WTC11 (cell line): ENCODE measurements around the gene SPDYA. TPM values are rescaled to one million over a fixed set of nuclear protein-coding genes. Genes with fewer than 3 reads are reported as not detected.

ENCODE experiments used
- ATAC-seq: fragments of 200-7000 bp; cut with Tn5 transposase; 2 replicates; pipeline ENCODE4 v1.10.0; 2021; ENCODE audit warnings: mild to moderate bottlenecking, moderate library complexity
- CTCF ChIA-PET: fragments of 300-600 bp; sonication (Branson Sonifier 250); formaldehyde crosslinking; loops from one replicate; lab custom pipeline; 2021; ENCODE audit warnings: antibody characterized with exemption; lab: Charles Lee
- POLR2A ChIA-PET: fragments of 350-600 bp; sonication (Branson Sonifier 250); formaldehyde crosslinking; loops from one replicate; lab custom pipeline; 2021; ENCODE audit warnings: antibody characterized with exemption; lab: Charles Lee
- DNase-seq: peaks from one replicate; pipeline ENCODE4 v3.0.0; 2021; ENCODE audit warnings: low spot score
- H3K27ac Mint-ChIP-seq: 2 replicates; pipeline ENCODE4 v1.8.0; 2021; ENCODE audit warnings: mixed read lengths
- H3K27me3 Mint-ChIP-seq: 2 replicates; pipeline ENCODE4 v1.8.0; 2021; ENCODE audit warnings: low read depth, mild to moderate bottlenecking, moderate library complexity, mixed read lengths
- H3K36me3 Mint-ChIP-seq: 2 replicates; pipeline ENCODE4 v1.8.0; 2021; ENCODE audit warnings: mixed read lengths
- H3K4me1 Mint-ChIP-seq: 2 replicates; pipeline ENCODE4 v1.8.0; 2022; ENCODE audit warnings: mixed read lengths
- H3K4me3 Mint-ChIP-seq: 2 replicates; pipeline ENCODE4 v1.8.0; 2021; ENCODE audit warnings: mild to moderate bottlenecking, moderate library complexity, mixed read lengths
- H3K9me3 Mint-ChIP-seq: 2 replicates; pipeline ENCODE4 v1.8.0; 2021; ENCODE audit warnings: mixed read lengths
- ATF1 ChIP-seq: sonication (generic); formaldehyde crosslinking; IDR thresholded peaks from 2 replicates; pipeline ENCODE4 v1.8.1; 2023; ENCODE audit warnings: mild to moderate bottlenecking, moderate library complexity, missing genetic modification reagents
- CREM ChIP-seq: sonication (generic); formaldehyde crosslinking; IDR thresholded peaks from 2 replicates; pipeline ENCODE4 v1.8.1; 2022; ENCODE audit warnings: mild to moderate bottlenecking, missing genetic modification reagents, moderate library complexity
- ESRRA ChIP-seq: sonication (generic); formaldehyde crosslinking; IDR thresholded peaks from 2 replicates; pipeline ENCODE4 v1.8.1; 2022; ENCODE audit warnings: mild to moderate bottlenecking, missing genetic modification reagents, borderline replicate concordance
- FOXJ3 ChIP-seq: sonication (generic); formaldehyde crosslinking; IDR thresholded peaks from 2 replicates; pipeline ENCODE4 v1.9.0; 2021; ENCODE audit warnings: missing genetic modification reagents, mild to moderate bottlenecking, borderline replicate concordance
- JUN ChIP-seq: sonication (generic); formaldehyde crosslinking; IDR thresholded peaks from 2 replicates; pipeline ENCODE4 v1.8.0; 2023; ENCODE audit warnings: mild to moderate bottlenecking, missing genetic modification reagents
- KAT7 ChIP-seq: sonication (generic); formaldehyde crosslinking; IDR thresholded peaks from 2 replicates; pipeline ENCODE4 v1.8.1; 2023; ENCODE audit warnings: missing genetic modification reagents, mild to moderate bottlenecking, borderline replicate concordance
- MXD4 ChIP-seq: fragments of 250-450 bp; sonication (Bioruptor Pico); IDR thresholded peaks from 2 replicates; pipeline ENCODE4 v1.8.0; 2021; ENCODE audit warnings: mild to moderate bottlenecking, moderate library complexity, borderline replicate concordance
- MYBL2 ChIP-seq: sonication (generic); formaldehyde crosslinking; IDR thresholded peaks from 2 replicates; pipeline ENCODE4 v1.8.1; 2023; ENCODE audit warnings: mild to moderate bottlenecking, moderate library complexity, missing genetic modification reagents
- NFE2L1 ChIP-seq: sonication (generic); formaldehyde crosslinking; IDR thresholded peaks from 2 replicates; pipeline ENCODE4 v1.8.1; 2023; ENCODE audit warnings: missing genetic modification reagents
- NFYB ChIP-seq: sonication (generic); formaldehyde crosslinking; conservative IDR thresholded peaks from 2 replicates; pipeline ENCODE4 v1.8.0; 2022; ENCODE audit warnings: low read depth, missing genetic modification reagents
- NR2C2 ChIP-seq: sonication (generic); formaldehyde crosslinking; IDR thresholded peaks from 2 replicates; pipeline ENCODE4 v1.8.0; 2022; ENCODE audit warnings: mild to moderate bottlenecking, missing genetic modification reagents
- NR3C1 ChIP-seq: sonication (generic); formaldehyde crosslinking; conservative IDR thresholded peaks from 2 replicates; pipeline ENCODE4 v1.8.1; 2023; ENCODE audit warnings: low read depth, mild to moderate bottlenecking, missing genetic modification reagents
- RELA ChIP-seq: sonication (generic); formaldehyde crosslinking; IDR thresholded peaks from 2 replicates; pipeline ENCODE4 v1.8.1; 2022; ENCODE audit warnings: missing genetic modification reagents, mild to moderate bottlenecking, borderline replicate concordance
- TCF7 ChIP-seq: sonication (generic); formaldehyde crosslinking; IDR thresholded peaks from 2 replicates; pipeline ENCODE4 v1.8.0; 2022; ENCODE audit warnings: mild to moderate bottlenecking, low read depth, missing genetic modification reagents, moderate library complexity
- ZNF416 ChIP-seq: fragments of 250-450 bp; sonication (Bioruptor Pico); IDR thresholded peaks from 2 replicates; pipeline ENCODE4 v1.9.0; 2021; ENCODE audit warnings: mild to moderate bottlenecking, inconsistent platforms
- total RNA-seq: library from RNA; stranded (reverse); gene quantifications from 3 replicates; pipeline ENCODE4 v1.2.3, GENCODE V29; 2021
- TF ChIP-seq, protein P1 (sequence below): sonication (generic); formaldehyde crosslinking; IDR thresholded peaks from 2 replicates; pipeline ENCODE4 v1.8.1; 2023; ENCODE audit warnings: mild to moderate bottlenecking, missing genetic modification reagents, moderate library complexity
- TF ChIP-seq, protein P2 (sequence below): sonication (generic); formaldehyde crosslinking; IDR thresholded peaks from 2 replicates; pipeline ENCODE4 v1.8.1; 2023; ENCODE audit warnings: mild to moderate bottlenecking, missing genetic modification reagents
- TF ChIP-seq, protein P3 (sequence below): fragments of 250-450 bp; sonication (Bioruptor Pico); IDR thresholded peaks from 2 replicates; pipeline ENCODE4 v1.9.0; 2021; ENCODE audit warnings: mild to moderate bottlenecking, borderline replicate concordance
- TF ChIP-seq, protein P4 (sequence below): sonication (generic); formaldehyde crosslinking; IDR thresholded peaks from 2 replicates; pipeline ENCODE4 v1.8.0; 2022; ENCODE audit warnings: mild to moderate bottlenecking, missing genetic modification reagents
- TF ChIP-seq, protein P5 (sequence below): sonication (generic); formaldehyde crosslinking; conservative IDR thresholded peaks from 2 replicates; pipeline ENCODE4 v1.8.1; 2023; ENCODE audit warnings: mild to moderate bottlenecking, low read depth, missing genetic modification reagents, moderate library complexity
- TF ChIP-seq, protein P6 (sequence below): sonication (generic); formaldehyde crosslinking; IDR thresholded peaks from 2 replicates; pipeline ENCODE4 v1.8.0; 2022; ENCODE audit warnings: mild to moderate bottlenecking, missing genetic modification reagents

The SPDYA gene
- total RNA-seq, 1 experiment from 2014 or later: 0.61 TPM

DNA sequence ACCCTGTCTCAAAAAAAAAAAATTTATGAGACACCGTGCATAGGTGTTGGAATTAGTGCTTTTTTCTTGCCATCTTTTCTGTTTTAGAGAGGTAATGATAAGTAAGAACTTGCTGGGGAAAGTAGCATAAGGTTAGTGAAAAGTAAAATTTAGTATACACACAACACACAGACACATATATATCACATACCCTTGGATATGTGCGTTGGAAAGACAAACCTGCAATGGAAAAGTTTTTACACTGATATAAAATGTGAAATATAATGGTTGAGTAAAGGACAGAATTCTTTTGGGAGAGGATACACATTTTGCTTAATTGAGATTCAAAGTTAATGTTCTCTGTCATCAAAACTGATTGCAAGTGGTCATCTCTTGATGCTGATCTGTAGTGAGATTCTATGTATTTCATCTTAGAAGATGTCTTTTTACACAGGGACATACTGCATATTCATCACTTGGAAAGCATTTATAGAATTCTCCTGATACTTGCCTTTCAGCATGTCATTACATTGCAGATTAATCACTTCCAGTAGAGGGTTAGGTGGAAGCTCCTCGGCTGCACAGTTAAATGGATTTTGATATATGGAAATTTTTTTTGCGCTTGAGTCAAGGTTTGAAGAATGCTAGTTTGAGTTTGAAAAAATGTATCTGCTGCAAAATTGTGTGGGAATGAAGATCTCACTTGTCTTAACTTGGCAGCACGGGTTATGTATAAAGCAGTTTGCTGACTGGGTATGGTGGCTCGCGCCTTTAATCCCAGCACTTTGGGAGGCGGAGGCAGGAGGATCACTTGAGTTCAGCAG is 45.5 kb upstream of the SPDYA start:
- DNase-seq (no peak), ATAC-seq (no peak)
- TF ChIP-seq NFYB (CRISPR knock-in tag) (no peak), TCF7 (CRISPR knock-in tag) (no peak), ESRRA (no peak), MYBL2 (no peak), KAT7 (CRISPR knock-in tag) (no peak), ATF1 (no peak), NR3C1 (CRISPR knock-in tag) (no peak), RELA (CRISPR knock-in tag) (no peak)
- TF ChIP-seq, protein P1, sequence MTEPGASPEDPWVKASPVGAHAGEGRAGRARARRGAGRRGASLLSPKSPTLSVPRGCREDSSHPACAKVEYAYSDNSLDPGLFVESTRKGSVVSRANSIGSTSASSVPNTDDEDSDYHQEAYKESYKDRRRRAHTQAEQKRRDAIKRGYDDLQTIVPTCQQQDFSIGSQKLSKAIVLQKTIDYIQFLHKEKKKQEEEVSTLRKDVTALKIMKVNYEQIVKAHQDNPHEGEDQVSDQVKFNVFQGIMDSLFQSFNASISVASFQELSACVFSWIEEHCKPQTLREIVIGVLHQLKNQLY: no peak
- TF ChIP-seq, protein P2, sequence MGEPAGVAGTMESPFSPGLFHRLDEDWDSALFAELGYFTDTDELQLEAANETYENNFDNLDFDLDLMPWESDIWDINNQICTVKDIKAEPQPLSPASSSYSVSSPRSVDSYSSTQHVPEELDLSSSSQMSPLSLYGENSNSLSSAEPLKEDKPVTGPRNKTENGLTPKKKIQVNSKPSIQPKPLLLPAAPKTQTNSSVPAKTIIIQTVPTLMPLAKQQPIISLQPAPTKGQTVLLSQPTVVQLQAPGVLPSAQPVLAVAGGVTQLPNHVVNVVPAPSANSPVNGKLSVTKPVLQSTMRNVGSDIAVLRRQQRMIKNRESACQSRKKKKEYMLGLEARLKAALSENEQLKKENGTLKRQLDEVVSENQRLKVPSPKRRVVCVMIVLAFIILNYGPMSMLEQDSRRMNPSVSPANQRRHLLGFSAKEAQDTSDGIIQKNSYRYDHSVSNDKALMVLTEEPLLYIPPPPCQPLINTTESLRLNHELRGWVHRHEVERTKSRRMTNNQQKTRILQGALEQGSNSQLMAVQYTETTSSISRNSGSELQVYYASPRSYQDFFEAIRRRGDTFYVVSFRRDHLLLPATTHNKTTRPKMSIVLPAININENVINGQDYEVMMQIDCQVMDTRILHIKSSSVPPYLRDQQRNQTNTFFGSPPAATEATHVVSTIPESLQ: no peak
- TF ChIP-seq, protein P3, sequence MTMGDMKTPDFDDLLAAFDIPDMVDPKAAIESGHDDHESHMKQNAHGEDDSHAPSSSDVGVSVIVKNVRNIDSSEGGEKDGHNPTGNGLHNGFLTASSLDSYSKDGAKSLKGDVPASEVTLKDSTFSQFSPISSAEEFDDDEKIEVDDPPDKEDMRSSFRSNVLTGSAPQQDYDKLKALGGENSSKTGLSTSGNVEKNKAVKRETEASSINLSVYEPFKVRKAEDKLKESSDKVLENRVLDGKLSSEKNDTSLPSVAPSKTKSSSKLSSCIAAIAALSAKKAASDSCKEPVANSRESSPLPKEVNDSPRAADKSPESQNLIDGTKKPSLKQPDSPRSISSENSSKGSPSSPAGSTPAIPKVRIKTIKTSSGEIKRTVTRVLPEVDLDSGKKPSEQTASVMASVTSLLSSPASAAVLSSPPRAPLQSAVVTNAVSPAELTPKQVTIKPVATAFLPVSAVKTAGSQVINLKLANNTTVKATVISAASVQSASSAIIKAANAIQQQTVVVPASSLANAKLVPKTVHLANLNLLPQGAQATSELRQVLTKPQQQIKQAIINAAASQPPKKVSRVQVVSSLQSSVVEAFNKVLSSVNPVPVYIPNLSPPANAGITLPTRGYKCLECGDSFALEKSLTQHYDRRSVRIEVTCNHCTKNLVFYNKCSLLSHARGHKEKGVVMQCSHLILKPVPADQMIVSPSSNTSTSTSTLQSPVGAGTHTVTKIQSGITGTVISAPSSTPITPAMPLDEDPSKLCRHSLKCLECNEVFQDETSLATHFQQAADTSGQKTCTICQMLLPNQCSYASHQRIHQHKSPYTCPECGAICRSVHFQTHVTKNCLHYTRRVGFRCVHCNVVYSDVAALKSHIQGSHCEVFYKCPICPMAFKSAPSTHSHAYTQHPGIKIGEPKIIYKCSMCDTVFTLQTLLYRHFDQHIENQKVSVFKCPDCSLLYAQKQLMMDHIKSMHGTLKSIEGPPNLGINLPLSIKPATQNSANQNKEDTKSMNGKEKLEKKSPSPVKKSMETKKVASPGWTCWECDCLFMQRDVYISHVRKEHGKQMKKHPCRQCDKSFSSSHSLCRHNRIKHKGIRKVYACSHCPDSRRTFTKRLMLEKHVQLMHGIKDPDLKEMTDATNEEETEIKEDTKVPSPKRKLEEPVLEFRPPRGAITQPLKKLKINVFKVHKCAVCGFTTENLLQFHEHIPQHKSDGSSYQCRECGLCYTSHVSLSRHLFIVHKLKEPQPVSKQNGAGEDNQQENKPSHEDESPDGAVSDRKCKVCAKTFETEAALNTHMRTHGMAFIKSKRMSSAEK: no peak
- TF ChIP-seq, protein P4, sequence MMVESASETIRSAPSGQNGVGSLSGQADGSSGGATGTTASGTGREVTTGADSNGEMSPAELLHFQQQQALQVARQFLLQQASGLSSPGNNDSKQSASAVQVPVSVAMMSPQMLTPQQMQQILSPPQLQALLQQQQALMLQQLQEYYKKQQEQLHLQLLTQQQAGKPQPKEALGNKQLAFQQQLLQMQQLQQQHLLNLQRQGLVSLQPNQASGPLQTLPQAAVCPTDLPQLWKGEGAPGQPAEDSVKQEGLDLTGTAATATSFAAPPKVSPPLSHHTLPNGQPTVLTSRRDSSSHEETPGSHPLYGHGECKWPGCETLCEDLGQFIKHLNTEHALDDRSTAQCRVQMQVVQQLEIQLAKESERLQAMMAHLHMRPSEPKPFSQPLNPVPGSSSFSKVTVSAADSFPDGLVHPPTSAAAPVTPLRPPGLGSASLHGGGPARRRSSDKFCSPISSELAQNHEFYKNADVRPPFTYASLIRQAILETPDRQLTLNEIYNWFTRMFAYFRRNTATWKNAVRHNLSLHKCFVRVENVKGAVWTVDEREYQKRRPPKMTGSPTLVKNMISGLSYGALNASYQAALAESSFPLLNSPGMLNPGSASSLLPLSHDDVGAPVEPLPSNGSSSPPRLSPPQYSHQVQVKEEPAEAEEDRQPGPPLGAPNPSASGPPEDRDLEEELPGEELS: no peak
- H3K4me3 Mint-ChIP-seq: no peak overlapping the region
- POLR2A ChIA-PET: no interaction called here
- no peaks in the 10 kb centered on the region; the same call in 1 of the 2 replicates for H3K36me3 Mint-ChIP-seq
- H3K27me3 Mint-ChIP-seq: no peaks in the 10 kb centered on the region
- H3K9me3 Mint-ChIP-seq: no peaks in the 10 kb centered on the region
- CTCF ChIA-PET: no interaction called here
- H3K4me1 Mint-ChIP-seq: peaks cover 12% of the 10 kb centered on the region
- H3K27ac Mint-ChIP-seq: peak overlapping the region; percentile 35

DNA sequence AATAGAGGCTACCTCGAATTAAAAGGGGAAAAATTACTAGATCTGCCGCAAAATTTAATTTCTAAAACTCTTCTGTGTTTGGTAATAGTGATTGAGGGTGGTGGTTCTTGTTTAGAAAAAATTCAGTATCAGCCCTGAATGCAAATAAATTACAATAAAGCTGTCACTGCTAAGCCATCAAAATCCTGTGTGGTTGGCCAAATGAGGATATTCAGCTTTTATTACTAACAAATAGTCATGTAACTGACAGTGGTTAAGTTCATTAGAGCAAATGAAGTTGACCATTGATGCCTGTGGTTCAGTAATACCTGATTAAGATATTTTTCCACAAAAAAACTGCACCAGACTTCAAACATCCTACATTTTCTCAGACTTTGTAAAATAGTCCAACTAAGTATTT is 44.6 kb upstream of the SPDYA start:
- ATAC-seq (no peak), DNase-seq (no peak)
- H3K27me3 Mint-ChIP-seq: no peaks in the 10 kb centered on the region
- no peak overlapping the region for H3K4me3 Mint-ChIP-seq
- H3K9me3 Mint-ChIP-seq: no peaks in the 10 kb centered on the region
- ChIA-PET CTCF (no interaction called here), POLR2A (no interaction called here)
- no peaks in the 10 kb centered on the region; the same call in 1 of the 2 replicates for H3K36me3 Mint-ChIP-seq
- H3K27ac Mint-ChIP-seq: no peak overlapping the region; the same call in 1 of the 2 replicates
- peaks cover 17% of the 10 kb centered on the region for H3K4me1 Mint-ChIP-seq
- no peak for TF ChIP-seq JUN (CRISPR knock-in tag)
- TF ChIP-seq, protein P1: no peak
- TF ChIP-seq CREM: no peak
- no peak for TF ChIP-seq ZNF416
- TF ChIP-seq NFE2L1 (CRISPR knock-in tag): no peak
- no peak for TF ChIP-seq ESRRA
- TF ChIP-seq, protein P5, sequence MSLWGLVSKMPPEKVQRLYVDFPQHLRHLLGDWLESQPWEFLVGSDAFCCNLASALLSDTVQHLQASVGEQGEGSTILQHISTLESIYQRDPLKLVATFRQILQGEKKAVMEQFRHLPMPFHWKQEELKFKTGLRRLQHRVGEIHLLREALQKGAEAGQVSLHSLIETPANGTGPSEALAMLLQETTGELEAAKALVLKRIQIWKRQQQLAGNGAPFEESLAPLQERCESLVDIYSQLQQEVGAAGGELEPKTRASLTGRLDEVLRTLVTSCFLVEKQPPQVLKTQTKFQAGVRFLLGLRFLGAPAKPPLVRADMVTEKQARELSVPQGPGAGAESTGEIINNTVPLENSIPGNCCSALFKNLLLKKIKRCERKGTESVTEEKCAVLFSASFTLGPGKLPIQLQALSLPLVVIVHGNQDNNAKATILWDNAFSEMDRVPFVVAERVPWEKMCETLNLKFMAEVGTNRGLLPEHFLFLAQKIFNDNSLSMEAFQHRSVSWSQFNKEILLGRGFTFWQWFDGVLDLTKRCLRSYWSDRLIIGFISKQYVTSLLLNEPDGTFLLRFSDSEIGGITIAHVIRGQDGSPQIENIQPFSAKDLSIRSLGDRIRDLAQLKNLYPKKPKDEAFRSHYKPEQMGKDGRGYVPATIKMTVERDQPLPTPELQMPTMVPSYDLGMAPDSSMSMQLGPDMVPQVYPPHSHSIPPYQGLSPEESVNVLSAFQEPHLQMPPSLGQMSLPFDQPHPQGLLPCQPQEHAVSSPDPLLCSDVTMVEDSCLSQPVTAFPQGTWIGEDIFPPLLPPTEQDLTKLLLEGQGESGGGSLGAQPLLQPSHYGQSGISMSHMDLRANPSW: no peak
- no peak for TF ChIP-seq MXD4 (CRISPR knock-in tag)
- no peak for TF ChIP-seq FOXJ3 (CRISPR knock-in tag)
- no peak for TF ChIP-seq NR2C2
- TF ChIP-seq, protein P6, sequence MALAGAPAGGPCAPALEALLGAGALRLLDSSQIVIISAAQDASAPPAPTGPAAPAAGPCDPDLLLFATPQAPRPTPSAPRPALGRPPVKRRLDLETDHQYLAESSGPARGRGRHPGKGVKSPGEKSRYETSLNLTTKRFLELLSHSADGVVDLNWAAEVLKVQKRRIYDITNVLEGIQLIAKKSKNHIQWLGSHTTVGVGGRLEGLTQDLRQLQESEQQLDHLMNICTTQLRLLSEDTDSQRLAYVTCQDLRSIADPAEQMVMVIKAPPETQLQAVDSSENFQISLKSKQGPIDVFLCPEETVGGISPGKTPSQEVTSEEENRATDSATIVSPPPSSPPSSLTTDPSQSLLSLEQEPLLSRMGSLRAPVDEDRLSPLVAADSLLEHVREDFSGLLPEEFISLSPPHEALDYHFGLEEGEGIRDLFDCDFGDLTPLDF: no peak
